ENCODE measurements around the gene RIMBP3B.
"Not testable (repeated sequence)": the region's sequence is repeated elsewhere in the genome, so short reads cannot be mapped to it uniquely, and the experiment has no call there.

RIMBP3B gene

DNA sequence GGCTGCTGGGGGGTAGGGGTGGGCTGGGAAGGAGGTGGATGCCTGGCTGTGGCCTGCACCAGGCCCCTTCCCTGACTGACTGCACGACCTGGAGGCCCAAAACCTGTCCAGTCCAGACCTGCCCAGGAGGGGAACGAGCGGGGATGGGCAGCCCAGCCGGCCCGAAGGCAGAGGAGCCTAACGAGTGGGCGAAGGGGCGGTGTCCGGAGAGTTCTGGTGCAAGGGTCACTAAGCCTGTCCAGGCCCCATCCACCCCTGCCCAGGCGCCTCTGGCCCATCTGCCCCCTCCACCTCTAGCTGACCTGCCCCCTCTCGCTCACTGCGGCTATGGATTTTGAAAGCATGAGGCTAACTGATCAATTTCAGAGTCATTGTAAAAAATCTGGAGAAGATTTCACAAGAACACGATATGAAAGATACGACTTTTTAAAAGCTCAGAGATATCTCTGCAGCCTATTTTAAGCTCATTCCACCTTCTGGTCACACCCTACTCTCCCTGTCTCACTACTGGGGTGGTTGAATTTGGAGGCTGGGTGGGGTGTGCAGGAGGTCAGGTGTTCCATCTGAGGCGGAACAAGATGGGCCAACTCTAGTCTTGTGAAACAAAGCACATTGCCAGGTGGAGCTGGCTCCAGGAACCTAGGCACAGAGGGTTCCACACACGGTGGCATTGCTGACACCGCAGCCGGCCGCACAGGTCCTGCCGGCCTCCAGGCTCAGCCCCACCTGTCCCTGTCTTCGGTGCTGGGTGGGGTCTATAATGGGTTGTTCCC is 17.8 kb downstream of the RIMBP3B start:
- CTCF ChIA-PET, H3K4me3 Mint-ChIP-seq, H3K27ac Mint-ChIP-seq, DNase-seq, H3K27me3 Mint-ChIP-seq, H3K36me3 Mint-ChIP-seq, H3K4me1 Mint-ChIP-seq, H3K9me3 Mint-ChIP-seq: not testable (repeated sequence)

DNA sequence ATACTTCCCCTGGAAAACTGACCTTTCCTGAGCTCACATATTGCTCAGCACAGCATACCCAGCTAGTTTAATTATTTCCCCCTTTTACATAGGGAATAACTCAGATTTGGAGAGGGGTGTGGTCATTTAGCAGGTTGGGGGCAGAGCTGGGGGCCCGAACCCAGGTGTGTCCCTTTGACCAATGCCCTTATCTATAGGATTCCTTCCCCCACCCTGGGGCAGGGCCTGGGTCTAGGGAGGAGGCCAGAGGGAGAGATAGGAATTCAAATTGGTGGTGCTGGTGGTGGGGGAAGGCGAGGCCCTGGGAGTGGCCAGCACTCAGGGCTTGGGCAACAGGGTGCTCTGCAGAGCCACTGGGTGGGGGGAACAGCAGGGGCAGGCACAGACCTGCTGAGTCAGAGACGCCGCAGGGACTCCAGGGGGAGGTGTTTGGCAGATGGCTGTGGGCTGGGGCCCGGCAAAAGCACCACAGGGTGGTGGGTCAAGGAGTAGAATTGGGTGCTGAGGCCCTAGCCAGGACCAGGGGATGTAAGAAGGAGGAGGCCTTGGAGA is 19.3 kb downstream of the RIMBP3B start:
- CTCF ChIA-PET, H3K9me3 Mint-ChIP-seq, H3K4me1 Mint-ChIP-seq, H3K27ac Mint-ChIP-seq, H3K4me3 Mint-ChIP-seq, DNase-seq, H3K27me3 Mint-ChIP-seq, H3K36me3 Mint-ChIP-seq: not testable (repeated sequence)

DNA sequence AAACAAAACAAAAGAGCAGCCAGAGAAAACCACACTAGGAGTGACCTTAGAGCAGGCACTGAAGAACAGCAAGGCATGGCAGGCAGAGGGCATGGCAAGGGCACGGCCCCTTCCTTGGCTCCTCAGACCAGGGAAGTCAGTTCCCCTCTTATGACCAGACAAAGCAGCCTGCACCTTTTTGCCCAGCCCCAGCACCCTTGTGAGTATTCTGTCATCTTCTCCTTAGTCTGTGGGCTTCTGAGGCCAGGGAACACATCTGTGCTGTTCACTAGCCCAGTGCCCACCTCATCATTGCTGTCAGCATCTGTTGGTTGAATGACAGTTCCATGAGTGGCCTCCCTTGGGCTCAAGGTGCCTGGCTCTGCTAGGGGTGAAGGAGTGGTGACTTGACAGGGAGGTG is 23.6 kb downstream of the RIMBP3B start:
- H3K9me3 Mint-ChIP-seq, H3K27me3 Mint-ChIP-seq, H3K4me3 Mint-ChIP-seq: not testable (repeated sequence)

DNA sequence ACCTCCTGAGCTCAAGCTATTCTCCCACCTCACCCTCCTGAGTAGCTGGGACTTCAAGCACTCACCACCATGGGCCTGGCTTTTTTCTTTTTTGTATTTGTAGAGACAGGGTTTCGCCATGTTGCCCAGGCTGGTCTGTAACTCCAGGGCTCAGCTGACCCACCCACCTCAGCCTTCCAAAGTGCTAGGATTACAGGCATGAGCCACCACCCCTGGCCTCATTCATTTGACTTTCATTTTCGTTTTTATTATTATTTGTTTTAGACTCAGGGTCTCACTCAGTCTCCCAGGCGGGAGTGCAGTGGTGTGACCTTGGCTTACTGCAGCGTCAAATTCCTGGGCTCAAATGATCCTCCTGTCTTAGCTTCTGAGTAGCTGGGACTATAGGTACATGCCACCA is 24.2 kb downstream of the RIMBP3B start:
- H3K27ac Mint-ChIP-seq, H3K27me3 Mint-ChIP-seq, H3K9me3 Mint-ChIP-seq, CTCF ChIA-PET, H3K4me3 Mint-ChIP-seq, DNase-seq, H3K4me1 Mint-ChIP-seq, H3K36me3 Mint-ChIP-seq: not testable (repeated sequence)

More for the DNA sequence above, 23.6 kb downstream of the RIMBP3B start:
- H3K4me1 Mint-ChIP-seq, H3K27ac Mint-ChIP-seq, CTCF ChIA-PET, H3K36me3 Mint-ChIP-seq: not testable (repeated sequence)
- peak; percentile 8 for DNase-seq

DNA sequence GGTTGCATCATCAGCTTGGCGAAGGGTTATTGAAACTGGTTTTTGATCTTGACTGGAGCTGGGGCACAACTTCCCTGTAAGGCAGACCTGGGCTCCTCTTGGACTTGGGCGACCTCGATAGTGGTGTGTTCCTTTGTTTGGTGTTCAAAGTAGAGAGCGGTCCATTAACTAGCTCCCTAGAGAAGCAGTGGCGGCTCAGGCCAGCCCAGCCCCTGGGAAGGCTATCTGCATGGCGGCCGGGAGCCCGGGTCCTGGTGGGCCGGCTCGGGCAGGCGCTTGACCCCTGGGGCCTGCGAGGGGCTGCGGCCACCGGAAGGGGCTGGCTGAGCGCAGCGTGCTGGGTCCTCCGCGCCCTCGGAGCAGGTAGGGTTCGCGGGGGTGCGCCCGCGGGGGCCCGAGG is 32.8 kb downstream of the RIMBP3B start:
- H3K9me3 Mint-ChIP-seq, H3K27ac Mint-ChIP-seq, CTCF ChIA-PET, H3K4me3 Mint-ChIP-seq, H3K27me3 Mint-ChIP-seq, DNase-seq, H3K4me1 Mint-ChIP-seq, H3K36me3 Mint-ChIP-seq: not testable (repeated sequence)

DNA sequence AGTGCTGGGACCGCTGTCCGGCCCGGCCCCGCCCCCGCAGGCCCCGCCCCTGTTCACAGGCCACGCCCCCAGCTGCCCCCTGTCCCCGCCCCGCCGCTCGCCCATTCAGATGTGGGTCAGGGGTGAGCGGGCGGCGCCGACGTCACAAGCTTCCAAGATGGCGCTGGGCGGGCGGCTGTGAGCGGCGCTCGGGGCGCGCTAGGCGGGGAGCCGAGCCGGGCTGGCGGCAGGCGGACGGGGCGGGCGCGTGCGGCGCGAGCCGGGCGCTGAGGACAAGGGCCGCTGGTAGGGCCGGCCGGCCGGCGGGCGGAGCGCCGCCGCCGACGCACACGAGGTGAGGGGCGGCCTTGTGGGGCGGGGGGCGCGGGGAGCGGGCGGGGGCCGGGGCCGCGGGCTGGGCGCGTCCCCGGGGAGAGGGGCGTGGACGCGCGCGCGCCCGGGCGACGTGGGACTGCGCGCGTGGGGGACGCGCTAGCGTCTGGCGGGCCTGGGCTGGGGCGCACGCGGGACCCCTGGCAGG is 33.7 kb downstream of the RIMBP3B start, which contains the start of gene HIC2:
TSS of gene HIC2 (plus strand) at position 145 of the 520 bp plus-strand sequence. CDS start 25,461 bp downstream, outside the sequence.
- H3K27me3 Mint-ChIP-seq, H3K9me3 Mint-ChIP-seq, CTCF ChIA-PET, H3K27ac Mint-ChIP-seq, H3K36me3 Mint-ChIP-seq, H3K4me1 Mint-ChIP-seq: not testable (repeated sequence)
- DNase-seq = peak; percentile 24
- H3K4me3 Mint-ChIP-seq = peak within 1 kb of the TSS; percentile 54

DNA sequence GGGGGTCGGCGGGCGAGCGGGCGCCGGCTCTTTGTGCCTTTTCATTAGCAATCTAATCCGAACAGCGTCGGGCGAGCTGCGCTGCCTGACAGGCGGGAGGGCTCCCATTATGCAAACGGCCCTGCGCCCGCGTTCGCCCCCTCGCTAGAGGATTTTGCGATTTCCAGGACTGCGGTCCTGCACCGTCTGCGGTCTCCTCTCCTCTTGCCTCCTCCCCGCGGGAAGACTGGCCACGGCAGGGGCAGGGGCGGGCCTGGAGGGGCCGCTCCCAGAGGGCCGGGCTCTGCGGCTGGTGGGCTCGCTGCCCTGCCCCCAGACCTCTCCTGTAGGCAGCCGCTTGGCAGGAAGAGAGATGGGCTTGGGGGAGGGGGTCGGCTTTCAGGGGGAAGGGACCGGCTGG is 34.3 kb downstream of the RIMBP3B start:
- H3K4me1 Mint-ChIP-seq, H3K36me3 Mint-ChIP-seq, H3K27ac Mint-ChIP-seq, H3K27me3 Mint-ChIP-seq, CTCF ChIA-PET, H3K9me3 Mint-ChIP-seq: not testable (repeated sequence)
- peak overlapping the region; percentile 54 for H3K4me3 Mint-ChIP-seq
- peak; percentile 32 for DNase-seq

DNA sequence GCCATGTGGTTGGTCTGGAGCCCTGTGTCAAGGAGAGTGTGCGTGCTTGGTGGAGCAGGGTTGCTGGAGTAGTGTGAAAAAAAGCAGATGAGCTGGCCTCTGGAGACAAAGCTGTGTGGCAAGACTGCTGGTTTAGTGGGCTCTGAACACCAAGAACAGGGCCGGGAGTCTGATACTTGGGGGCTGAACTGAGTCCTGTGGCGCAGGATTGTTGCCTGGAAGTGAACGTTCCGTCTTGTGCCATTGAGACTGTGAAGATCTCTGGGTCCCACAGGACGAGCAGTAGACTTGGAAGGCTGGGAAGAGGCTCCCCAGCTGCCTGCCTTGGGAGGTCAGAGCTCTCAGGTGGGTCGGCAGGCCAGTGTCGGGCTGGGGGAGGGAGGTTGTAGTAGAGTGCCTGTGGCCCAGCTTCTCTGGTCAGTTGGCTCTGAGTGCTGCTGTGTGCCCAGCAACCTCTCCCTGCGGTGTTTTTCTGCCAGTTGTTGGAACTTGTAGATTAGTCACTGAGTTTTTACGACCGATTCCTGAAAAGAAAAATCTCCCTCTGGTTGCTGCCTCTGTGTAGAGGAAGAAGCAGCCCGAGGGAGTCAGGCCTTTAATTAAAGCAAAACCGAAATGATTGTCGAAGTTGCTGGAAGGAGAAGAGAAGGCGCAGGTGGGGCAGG is 35.6 kb downstream of the RIMBP3B start:
- CTCF ChIA-PET, H3K27ac Mint-ChIP-seq, H3K4me3 Mint-ChIP-seq, H3K9me3 Mint-ChIP-seq, H3K4me1 Mint-ChIP-seq, H3K27me3 Mint-ChIP-seq, H3K36me3 Mint-ChIP-seq, DNase-seq: not testable (repeated sequence)

DNA sequence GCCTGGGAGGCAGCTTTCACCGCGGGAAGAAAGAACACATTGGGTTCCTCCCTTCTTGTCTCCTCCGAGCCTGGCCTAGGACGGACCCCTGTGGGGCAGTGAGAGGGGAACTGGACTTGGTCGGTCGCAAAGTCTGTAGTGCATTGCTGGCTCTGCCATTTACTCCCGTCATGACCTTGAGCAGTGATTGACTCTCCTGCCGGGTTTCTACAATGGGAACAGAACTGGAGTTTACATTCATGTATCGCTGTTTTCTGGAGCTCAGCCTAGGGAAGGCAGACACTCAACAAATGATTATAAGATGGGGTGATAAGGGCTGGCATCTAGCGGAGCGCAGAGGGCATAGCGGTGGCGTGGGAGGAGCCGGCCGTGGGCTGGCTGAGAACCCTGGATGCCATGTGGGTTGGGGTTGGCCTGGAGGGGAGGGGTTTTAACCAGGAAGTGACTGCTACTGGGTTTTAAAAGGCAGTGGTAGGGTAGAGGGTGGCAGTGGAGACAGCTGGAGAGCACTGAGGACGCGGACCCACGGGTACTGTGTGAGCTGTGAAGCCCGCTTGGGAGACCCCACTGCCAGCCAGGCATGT is 36.7 kb downstream of the RIMBP3B start:
- H3K27ac Mint-ChIP-seq, CTCF ChIA-PET, H3K9me3 Mint-ChIP-seq, H3K27me3 Mint-ChIP-seq, H3K4me1 Mint-ChIP-seq, H3K4me3 Mint-ChIP-seq, H3K36me3 Mint-ChIP-seq, DNase-seq: not testable (repeated sequence)

DNA sequence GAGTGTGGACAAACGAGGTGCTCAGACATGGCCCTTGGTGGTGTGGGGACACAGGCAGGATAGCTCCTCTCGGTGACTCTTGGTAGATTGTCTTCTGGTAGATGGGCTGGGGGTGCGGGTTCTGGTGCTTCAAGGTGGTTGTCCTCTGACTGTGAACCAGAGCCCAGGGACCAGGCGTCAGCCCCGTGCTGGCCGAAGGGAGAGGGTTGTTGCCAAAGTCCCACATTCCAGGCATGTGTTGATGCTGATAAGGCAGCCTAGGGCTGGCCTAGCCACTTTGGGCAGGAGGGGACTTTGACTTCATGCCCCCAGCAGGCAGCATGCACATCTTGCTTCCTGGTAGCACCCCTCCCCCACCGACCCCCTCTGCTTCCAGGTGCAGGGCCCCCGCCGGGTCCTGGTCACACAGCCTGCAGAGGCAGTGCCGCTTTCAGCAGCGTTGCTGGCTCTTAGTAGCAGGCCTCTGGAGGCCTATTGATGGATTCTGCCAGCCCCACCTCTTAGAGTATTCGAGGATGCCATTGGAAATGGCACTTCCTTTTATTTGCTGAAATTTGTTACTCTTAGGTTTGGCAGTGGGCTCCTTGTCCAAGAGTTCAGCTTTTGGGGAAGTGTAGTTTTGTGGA is 40.6 kb downstream of the RIMBP3B start:
- H3K4me1 Mint-ChIP-seq, DNase-seq, H3K27ac Mint-ChIP-seq, H3K4me3 Mint-ChIP-seq, CTCF ChIA-PET, H3K27me3 Mint-ChIP-seq, H3K36me3 Mint-ChIP-seq, H3K9me3 Mint-ChIP-seq: not testable (repeated sequence)

DNA sequence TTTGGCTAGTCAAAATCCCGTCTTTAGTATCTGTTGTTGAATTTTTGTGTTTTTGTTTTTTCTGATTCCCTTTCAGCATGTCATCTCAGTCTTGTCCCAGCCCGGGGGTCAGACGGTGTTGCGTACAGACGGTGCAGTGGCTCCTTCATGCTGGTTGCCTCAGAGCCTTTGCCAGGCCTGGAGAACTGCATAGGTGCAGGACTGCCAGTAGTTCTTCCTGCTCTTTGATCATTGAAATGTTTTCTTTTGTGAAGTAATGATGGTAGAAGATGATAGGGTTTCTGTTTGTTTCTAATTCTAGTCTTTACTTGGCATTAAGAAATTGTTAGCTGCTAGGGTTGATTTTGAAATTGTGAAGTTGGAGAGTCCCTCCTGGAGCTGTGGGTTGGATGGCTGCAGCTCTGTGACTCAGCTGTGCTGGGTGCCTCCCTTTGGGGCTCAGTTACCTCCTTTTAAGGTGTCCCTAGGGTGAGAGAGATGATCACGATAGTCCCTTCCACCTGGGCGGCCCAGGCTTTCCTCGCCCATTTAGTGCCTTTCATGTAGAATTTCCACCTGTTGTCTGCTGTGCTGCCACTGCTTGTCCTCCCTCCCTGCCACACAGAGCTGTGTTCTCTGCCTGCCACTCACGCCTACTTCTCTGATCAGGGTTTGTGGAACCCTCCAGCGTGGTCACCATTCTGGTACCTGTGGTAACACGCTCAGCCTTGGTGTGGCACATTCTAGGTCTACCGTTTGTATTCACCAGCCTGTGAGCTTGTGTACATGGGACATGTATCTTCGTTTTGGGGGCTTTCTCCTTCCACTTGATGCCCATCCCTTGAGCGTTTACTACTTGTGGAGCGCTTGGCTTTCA is 51.1 kb downstream of the RIMBP3B start:
- DNase-seq, H3K36me3 Mint-ChIP-seq, H3K4me3 Mint-ChIP-seq, H3K27ac Mint-ChIP-seq, H3K27me3 Mint-ChIP-seq, H3K4me1 Mint-ChIP-seq, CTCF ChIA-PET, H3K9me3 Mint-ChIP-seq: not testable (repeated sequence)

DNA sequence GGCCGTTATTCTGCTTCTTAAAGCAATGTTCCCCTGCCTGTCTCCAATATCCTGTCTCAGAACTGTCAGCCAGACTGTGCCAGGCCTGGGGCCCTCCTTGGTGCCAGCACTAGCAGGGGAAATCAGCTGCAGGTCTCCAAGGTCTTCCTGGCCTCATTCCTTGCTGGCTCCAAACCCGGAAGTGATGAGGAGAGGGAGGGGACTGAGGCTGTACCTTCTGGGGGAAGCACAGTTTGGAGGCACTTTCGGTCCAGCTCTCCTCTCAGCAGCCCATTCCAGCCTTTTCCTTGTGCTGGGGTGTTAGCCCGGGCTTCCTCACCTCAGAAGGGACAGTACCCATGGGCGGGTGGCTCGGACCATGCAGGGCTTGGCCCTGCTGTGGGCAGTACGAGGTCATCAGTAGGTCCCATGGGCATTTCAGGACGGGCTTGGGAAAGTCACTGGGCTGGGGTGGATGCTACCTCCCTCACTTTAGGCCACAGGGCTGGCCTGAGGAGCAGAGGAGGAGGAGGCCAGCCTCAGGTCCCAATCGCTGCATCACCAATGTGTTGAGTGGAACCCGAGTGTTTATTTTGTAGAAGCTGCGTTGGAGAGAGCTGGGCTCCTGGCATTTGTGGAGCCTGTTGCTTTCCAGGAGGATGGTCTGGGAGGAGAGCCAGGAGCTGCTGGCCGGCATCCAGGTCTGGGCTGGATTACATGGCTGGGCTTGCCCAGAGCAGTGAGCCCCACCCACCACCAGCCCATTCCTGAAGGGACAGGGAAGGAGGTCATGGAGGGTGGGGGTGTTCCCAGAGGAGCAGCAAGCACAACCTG is 52.7 kb downstream of the RIMBP3B start:
- H3K4me1 Mint-ChIP-seq, H3K27ac Mint-ChIP-seq, CTCF ChIA-PET, DNase-seq, H3K27me3 Mint-ChIP-seq, H3K4me3 Mint-ChIP-seq, H3K36me3 Mint-ChIP-seq, H3K9me3 Mint-ChIP-seq: not testable (repeated sequence)

DNA sequence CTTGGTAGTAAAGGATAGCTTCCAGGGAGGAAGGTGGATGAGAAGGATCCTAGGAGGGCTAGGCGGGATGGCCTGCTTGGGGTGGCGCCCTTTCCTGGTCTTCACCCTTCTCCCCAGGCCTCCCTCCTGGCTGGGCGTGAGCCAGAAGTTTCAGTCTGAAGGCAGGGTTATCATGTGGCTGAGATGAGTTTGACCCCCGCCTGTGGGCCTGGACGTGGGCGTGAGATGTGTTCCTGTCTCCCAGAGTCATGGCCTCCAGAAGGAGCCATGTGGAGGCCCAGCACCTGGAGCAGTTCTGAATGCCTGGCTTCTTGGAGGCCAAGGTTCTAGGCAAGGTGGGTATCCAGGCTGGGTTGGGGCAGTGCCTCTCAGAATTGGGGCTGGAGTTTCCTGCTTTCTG is 54.5 kb downstream of the RIMBP3B start:
- H3K36me3 Mint-ChIP-seq, H3K9me3 Mint-ChIP-seq, H3K27me3 Mint-ChIP-seq, H3K4me1 Mint-ChIP-seq, CTCF ChIA-PET, DNase-seq, H3K27ac Mint-ChIP-seq, H3K4me3 Mint-ChIP-seq: not testable (repeated sequence)

Measured in activated naive CD4-positive, alpha-beta T cell treated with anti-CD3 and anti-CD28 coated beads, Interleukin-2, amount 10 ng/mL, durations not matched to agents 7 days and 5 days (primary cell).